Measurements from ENCODE around the gene IFNAR2. TPM values are rescaled to one million over a fixed set of nuclear protein-coding genes. Genes with fewer than 3 reads are reported as not detected.
"Not testable (repeated sequence)": the region's sequence is repeated elsewhere in the genome, so short reads cannot be mapped to it uniquely, and the experiment has no call there.

IFNAR2 gene
- total RNA-seq, 2 donors from 2014 or later = 8.6 to 17.7 TPM

GRCh38 chr21:33238146-33238545, 8.4 kb downstream of the IFNAR2 start:
- intact Hi-C loops (cut with DNase I, micrococcal nuclease) = no loop called here
- no peak for ATAC-seq
- DNase-seq = no peak

- intact Hi-C loops (cut with DNase I, micrococcal nuclease) = no loop called here
- ATAC-seq (no peak), DNase-seq (no peak)
Measured at GRCh38 chr21:33238565-33239255, 9.0 kb downstream of the IFNAR2 start.

DNA sequence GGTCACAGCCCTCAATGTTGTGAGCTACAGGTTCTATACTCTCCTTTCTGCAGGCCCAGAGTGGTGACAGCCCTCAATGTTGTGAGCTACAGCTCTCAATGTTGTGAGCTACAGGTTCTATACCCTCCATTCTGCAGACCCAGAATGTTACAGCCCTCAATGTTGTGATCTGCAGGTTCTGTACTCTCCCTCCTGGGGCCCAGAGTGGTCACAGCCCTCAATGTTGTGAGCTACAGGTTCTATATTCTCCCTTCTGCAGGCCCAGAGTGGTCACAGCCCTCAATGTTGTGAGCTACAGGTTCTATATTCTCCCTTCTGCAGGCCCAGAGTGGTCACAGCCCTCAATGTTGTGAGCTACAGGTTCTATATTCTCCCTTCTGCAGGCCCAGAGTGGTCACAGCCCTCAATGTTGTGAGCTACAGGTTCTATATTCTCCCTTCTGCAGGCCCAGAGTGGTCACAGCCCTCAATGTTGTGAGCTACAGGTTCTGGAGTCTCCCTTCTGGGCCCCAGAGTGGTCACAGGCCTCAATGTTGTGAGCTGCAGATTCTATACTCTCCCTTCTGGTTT, 9.9 kb downstream of the IFNAR2 start:
- ATAC-seq; intact Hi-C loops (cut with DNase I, micrococcal nuclease): not testable (repeated sequence)

GRCh38 chr21:33240404-33240803, 10.7 kb downstream of the IFNAR2 start:
- DNase-seq = no peak
- intact Hi-C loops (cut with DNase I, micrococcal nuclease) = no loop called here
- ATAC-seq = no peak

More for the DNA sequence above, 9.9 kb downstream of the IFNAR2 start:
- not testable (repeated sequence) for DNase-seq

GRCh38 chr21:33241846-33242245, 12.1 kb downstream of the IFNAR2 start:
- DNase-seq (no peak), ATAC-seq (no peak)
- intact Hi-C loops (cut with DNase I, micrococcal nuclease) = no loop called here

DNA sequence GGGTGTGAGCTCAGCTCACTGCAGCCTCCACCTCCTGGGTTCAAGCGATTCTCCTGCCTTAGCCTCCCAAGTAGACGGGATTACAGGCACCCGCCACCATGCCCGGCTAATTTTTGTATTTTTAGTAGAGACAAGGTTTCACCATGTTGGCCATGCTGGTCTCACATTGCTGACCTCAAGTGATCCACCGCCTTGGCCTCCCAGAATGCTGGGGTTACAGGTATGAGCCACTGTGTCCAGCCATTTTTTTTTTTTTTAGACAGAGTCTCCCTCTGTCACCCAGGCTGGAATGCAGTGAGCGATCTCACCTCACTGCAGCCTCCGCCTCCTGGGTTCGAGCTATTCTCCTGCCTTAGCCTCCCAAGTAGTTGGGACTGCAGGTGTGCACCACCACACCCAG, 13.1 kb downstream of the IFNAR2 start:
- DNase-seq; intact Hi-C loops (cut with DNase I, micrococcal nuclease); ATAC-seq: not testable (repeated sequence)

- intact Hi-C loops (cut with DNase I, micrococcal nuclease) = no loop called here
- ATAC-seq (no peak), DNase-seq (no peak)
Measured at GRCh38 chr21:33244082-33244778, 14.5 kb downstream of the IFNAR2 start.

DNA sequence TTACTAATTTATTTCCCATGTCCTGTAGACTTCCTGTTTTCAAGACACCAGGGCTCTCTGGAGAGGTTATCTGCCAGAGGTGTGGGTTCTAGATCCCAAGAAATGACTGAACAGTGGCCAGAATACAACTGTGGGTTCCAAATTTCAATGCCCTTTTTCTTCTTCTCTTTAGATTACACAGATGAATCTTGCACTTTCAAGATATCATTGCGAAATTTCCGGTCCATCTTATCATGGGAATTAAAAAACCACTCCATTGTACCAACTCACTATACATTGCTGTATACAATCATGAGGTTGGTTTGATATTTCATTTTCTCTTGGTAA, 15.0 kb downstream of the IFNAR2 start:
- no peak for DNase-seq
- ATAC-seq = no peak
- intact Hi-C loops (cut with DNase I, micrococcal nuclease) = no loop called here

DNA sequence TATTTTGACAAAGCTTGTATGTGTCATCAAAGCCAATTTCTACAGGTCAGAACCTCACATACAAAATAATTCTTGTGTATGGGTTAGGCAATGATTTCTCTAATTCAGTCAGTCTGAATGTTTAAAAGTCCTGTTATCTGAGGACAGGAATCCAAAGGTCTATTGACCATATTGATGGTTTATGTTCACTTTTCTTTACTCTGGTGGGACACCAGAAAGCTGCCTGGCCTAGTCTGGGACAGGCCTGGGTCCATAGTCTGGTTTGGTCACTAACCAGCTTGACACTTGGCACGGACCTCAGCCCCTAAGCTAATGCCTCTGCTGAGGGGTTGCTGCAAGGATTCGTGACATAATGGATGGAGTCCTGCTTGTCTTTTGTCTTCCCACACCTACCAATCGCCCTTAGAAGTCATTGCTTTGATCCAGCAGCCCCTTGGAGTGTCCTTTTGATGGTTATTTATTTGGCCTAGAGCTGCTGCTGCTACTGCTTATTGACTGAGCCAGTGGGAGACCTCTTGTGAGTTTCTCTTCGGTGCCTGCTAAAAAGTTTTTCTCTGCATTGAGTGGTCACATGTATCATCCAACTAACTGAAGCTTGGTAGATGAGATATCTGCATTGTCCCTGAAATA, 15.7 kb downstream of the IFNAR2 start:
- intact Hi-C loops (cut with DNase I, micrococcal nuclease) = no loop called here
- no peak for DNase-seq
- no peak for ATAC-seq

DNA sequence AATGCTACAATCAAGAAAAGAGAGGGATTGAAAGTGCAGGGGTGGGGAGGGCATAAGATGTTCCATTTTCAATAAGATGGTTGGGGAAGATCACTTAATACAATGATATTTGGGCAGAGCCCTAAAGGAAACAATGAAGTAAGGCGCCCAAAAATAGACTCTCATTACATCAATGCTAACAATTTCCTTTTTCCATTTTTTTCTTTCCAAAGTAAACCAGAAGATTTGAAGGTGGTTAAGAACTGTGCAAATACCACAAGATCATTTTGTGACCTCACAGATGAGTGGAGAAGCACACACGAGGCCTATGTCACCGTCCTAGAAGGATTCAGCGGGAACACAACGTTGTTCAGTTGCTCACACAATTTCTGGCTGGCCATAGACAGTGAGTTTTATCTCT, 16.8 kb downstream of the IFNAR2 start:
- intact Hi-C loops (cut with DNase I, micrococcal nuclease) = no loop called here
- no peak for DNase-seq
- no peak for ATAC-seq

DNA sequence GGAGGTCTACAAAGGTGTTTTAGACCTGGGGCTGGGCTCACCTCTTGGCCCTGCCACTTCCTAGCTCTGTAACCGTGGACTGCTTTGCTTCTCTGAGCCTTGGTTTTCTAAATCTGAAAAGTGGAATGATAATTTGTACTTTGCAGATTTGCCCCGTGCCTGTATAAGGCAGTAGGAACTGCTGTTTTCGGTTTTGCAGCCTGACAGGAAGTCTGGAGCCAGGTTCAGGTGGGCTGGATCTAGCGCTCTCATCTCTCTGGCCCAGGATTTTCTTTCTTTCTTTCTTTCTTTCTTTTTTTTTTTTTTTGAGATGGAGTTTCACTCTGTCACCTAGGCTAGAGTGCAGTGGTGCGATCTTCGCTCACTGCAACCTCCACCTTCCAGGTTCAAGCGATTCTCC, 17.2 kb downstream of the IFNAR2 start:
- ATAC-seq = no peak
- no peak for DNase-seq
- intact Hi-C loops (cut with DNase I, micrococcal nuclease) = no loop called here

GRCh38 chr21:33247599-33247998, 17.9 kb downstream of the IFNAR2 start:
- intact Hi-C loops (cut with DNase I, micrococcal nuclease) = no loop called here
- no peak for ATAC-seq
- DNase-seq = no peak

DNA sequence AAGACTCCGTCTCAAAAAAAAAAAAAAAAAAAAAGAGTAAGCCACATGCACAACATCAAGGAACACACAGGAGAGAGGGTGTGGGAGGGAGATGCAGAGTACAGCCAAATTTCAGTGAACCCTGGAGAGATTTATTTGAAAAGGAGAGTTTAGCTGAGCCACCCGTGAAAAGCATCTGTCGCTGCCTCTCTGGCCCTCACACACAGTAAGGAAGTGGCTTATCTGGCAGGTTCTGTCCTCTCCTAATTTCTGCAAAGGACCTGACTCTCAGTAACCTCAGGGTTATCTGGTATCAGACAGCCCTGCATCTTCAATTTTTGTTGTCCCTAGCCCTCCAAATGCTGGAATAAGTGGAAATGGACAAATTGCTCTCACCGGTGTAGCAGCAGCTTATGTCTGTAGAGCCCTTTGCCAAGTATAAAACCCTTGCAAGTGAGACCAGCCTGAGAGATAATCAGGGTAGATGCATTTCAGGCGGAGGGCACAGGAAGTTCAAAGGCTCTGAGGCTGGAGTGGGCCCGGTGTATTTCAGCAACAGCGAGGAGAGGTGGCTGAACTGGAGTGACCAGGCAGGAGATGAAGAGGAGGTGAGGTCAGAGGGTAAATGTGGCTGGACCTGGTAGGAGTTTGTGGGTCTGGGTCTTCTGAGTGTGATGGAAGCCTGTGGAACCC, 19.7 kb downstream of the IFNAR2 start:
- no peak for DNase-seq
- ATAC-seq = no peak
- intact Hi-C loops (cut with DNase I, micrococcal nuclease) = no loop called here

DNA sequence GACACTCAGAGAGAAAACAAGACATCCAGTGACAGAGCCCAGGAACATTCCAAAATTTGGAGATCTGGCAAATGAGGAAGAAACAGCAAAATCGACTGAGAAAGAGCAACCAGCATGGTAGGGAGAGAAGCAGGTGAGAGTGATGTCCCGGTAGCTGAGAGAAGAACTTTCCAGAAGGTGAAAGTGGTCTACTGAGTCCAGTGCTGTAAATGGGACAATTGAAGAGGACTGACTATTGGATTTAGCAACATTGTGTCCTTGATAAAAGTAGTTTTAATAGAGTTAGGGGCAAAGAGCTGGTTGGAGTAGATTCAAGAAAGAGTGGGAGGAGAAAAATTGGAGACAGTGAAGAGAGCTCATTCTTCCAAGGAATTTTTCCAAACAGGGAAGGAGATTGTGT, 21.4 kb downstream of the IFNAR2 start:
- DNase-seq = no peak
- ATAC-seq = no peak
- intact Hi-C loops (cut with DNase I, micrococcal nuclease) = no loop called here

DNA sequence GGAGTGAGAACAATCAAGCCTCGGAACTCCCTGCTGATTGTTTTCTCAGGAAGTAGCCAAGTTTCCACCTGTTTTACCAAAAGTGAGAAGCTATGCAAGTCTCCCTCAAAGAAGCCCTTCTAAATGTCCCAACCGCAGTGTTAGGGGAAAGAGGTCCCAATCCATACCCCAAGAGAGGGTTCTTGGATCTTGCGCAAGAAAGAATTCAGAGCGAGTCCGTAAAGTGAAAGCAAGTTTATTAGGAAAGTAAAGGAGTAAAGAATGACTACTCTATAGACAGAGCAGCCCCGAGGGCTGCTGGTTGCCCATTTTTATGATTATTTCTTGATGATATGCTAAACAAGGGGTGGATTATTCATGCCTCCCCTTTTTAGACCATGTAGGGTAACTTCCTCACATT, 23.6 kb downstream of the IFNAR2 start:
- ATAC-seq; intact Hi-C loops (cut with DNase I, micrococcal nuclease); DNase-seq: not testable (repeated sequence)

DNA sequence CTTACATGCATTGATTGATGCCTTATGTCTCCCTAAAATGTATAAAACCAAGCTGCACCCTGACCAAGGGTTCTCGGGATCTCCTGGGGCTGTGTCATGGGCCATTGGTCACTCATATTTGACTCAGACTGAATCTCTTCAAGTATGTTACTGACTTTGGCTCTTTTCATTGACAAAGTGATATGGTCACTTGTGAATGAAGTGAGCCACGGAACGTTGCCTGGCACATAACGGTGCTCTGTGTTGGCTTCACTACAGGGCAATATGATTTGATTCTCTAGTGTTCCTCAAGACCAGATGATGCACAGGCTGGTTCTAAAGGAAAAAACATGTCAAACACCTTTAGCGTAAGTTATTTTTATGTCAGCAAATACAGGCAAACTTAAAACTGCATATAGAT, 25.0 kb downstream of the IFNAR2 start:
- intact Hi-C loops (cut with DNase I, micrococcal nuclease) = no loop called here
- DNase-seq (no peak), ATAC-seq (no peak)

- ATAC-seq (no peak), DNase-seq (no peak)
- intact Hi-C loops (cut with DNase I, micrococcal nuclease) = no loop called here
Measured at GRCh38 chr21:33255404-33255803, 25.7 kb downstream of the IFNAR2 start.

DNA sequence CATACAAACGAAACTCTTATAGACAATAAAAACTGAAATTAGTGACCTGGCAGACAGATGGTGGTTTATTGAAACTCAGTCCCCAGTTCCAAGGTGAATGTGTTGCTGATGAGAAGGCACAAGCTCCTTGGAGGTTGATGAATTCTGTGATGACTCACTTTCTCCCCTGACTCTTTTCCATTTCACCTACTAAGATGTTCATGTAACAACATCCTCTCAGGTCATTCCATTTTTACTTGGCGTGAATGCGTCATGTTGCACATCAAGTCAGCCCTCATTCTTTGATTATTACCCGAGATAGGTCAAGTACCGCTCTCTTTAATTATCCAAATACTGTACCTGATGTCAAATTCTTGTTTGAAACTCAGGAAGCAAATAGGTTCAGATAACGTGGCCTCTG, 26.3 kb downstream of the IFNAR2 start:
- no peak for DNase-seq
- ATAC-seq = no peak
- intact Hi-C loops (cut with DNase I, micrococcal nuclease) = no loop called here

GRCh38 chr21:33257094-33257803, 27.5 kb downstream of the IFNAR2 start:
- ATAC-seq (no peak), DNase-seq (no peak)
- intact Hi-C loops (cut with DNase I, micrococcal nuclease) = no loop called here
